PC-3 (cell line): Measurements from ENCODE around the gene COMMD8. TPM values are rescaled to one million over a fixed set of nuclear protein-coding genes. Genes with fewer than 3 reads are reported as not detected.

ENCODE experiments used
- ATAC-seq: fragments of 200-7000 bp; cut with Tn5 transposase; 2 replicates; pipeline ENCODE4 v1.9.1; 2020; ENCODE audit warnings: mild to moderate bottlenecking, moderate library complexity
- BruUV-seq: library from RNA; stranded (reverse); fragments of 400-500 nt; replicated peaks from 2 replicates; lab custom pipeline; 2021; lab: Mats Ljungman, UMichigan
- CTCF ChIA-PET: fragments of 300-600 bp; sonication (Branson Sonifier 250); formaldehyde crosslinking; loops from one replicate; lab custom pipeline; 2022; ENCODE audit warnings: antibody characterized with exemption; lab: Charles Lee
- POLR2A ChIA-PET: fragments of 300-600 bp; sonication (Branson Sonifier 250); formaldehyde crosslinking; loops from one replicate; lab custom pipeline; 2022; ENCODE audit warnings: antibody characterized with exemption; ENCODE audit not compliant: unreplicated experiment; lab: Charles Lee
- DNase-seq: peaks from one replicate; pipeline ENCODE4 v3.0.0-alpha.2; 2015
- H2AFZ ChIP-seq: fragments of 300-600 bp; sonication (generic); 2 replicates; pipeline ENCODE4 v1.6.0; 2016; ENCODE audit warnings: antibody characterized with exemption, low read length
- H3F3A ChIP-seq: fragments of 300-600 bp; sonication (generic); one replicate; pipeline ENCODE4 v1.6.0; 2017; ENCODE audit warnings: antibody characterized with exemption, low read length, control low read depth, mild to moderate bottlenecking; ENCODE audit not compliant: unreplicated experiment
- H3K27ac ChIP-seq: fragments of 300-600 bp; sonication (generic); 2 replicates; pipeline ENCODE4 v1.5.1; 2016; ENCODE audit warnings: mild to moderate bottlenecking, low read length
- H3K27me3 ChIP-seq: fragments of 300-600 bp; sonication (generic); 2 replicates; pipeline ENCODE4 v1.6.1; 2016; ENCODE audit warnings: low read length, mixed read lengths
- H3K36me3 ChIP-seq: fragments of 300-600 bp; sonication (generic); 2 replicates; pipeline ENCODE4 v1.6.1; 2016; ENCODE audit warnings: low read depth, mixed run types, low read length, mixed read lengths
- H3K4me1 ChIP-seq: fragments of 300-600 bp; sonication (generic); 2 replicates; pipeline ENCODE4 v1.5.1; 2016; ENCODE audit warnings: low read length; ENCODE audit not compliant: insufficient read depth
- H3K4me2 ChIP-seq: fragments of 300-600 bp; sonication (generic); 2 replicates; pipeline ENCODE4 v1.6.0; 2016; ENCODE audit warnings: low read length
- H3K4me3 ChIP-seq: fragments of 300-600 bp; sonication (generic); 2 replicates; pipeline ENCODE4 v1.5.1; 2016; ENCODE audit warnings: mild to moderate bottlenecking, low read length, mixed read lengths
- H3K79me2 ChIP-seq: fragments of 300-600 bp; sonication (generic); 2 replicates; pipeline ENCODE4 v1.6.1; 2017; ENCODE audit warnings: low read length, mixed read lengths
- H3K9ac ChIP-seq: fragments of 300-600 bp; sonication (generic); 2 replicates; pipeline ENCODE4 v1.6.0; 2016; ENCODE audit warnings: mild to moderate bottlenecking, low read length
- H3K9me2 ChIP-seq: fragments of 300-600 bp; sonication (generic); replicated peaks from 2 replicates; pipeline ENCODE4 v1.6.1; 2016; ENCODE audit warnings: mixed run types, low read length, mixed read lengths
- H3K9me3 ChIP-seq: fragments of 300-600 bp; sonication (generic); 2 replicates; pipeline ENCODE4 v1.6.1; 2016; ENCODE audit warnings: low read length, mixed read lengths
- H4K20me1 ChIP-seq: fragments of 300-600 bp; sonication (generic); 2 replicates; pipeline ENCODE4 v1.6.1; 2016; ENCODE audit warnings: low read length, mixed read lengths
- CTCF ChIP-seq: fragments of 300-600 bp; sonication (generic); conservative IDR thresholded peaks from 2 replicates; pipeline ENCODE4 v1.5.1; 2017; ENCODE audit warnings: antibody characterized with exemption, low read depth, mild to moderate bottlenecking, low read length
- EZH2 ChIP-seq: fragments of 300-600 bp; sonication (generic); IDR thresholded peaks from one replicate; pipeline ENCODE4 v1.6.1; 2017; ENCODE audit warnings: antibody characterized with exemption, mild to moderate bottlenecking, low read length; ENCODE audit not compliant: unreplicated experiment
- EZH2phosphoT487 ChIP-seq: fragments of 300-600 bp; sonication (generic); IDR thresholded peaks from 2 replicates; pipeline ENCODE4 v1.6.1; 2018; ENCODE audit warnings: mild to moderate bottlenecking, antibody characterized with exemption, low read length, borderline replicate concordance
- intact Hi-C: fragments of 100-400 bp; cut with micrococcal nuclease; formaldehyde crosslinking; loops from 2 replicates; pipeline ENCODE4 v1.9.0; 2023
- total RNA-seq: library from RNA; depleted of rRNA; stranded (reverse); fragments of >200 nt; gene quantifications from 2 replicates; pipeline ENCODE4 v1.2.3, GENCODE V29; 2014

Gene COMMD8
- total RNA-seq, 1 experiment from 2014 or later, result 9.5 TPM

DNA sequence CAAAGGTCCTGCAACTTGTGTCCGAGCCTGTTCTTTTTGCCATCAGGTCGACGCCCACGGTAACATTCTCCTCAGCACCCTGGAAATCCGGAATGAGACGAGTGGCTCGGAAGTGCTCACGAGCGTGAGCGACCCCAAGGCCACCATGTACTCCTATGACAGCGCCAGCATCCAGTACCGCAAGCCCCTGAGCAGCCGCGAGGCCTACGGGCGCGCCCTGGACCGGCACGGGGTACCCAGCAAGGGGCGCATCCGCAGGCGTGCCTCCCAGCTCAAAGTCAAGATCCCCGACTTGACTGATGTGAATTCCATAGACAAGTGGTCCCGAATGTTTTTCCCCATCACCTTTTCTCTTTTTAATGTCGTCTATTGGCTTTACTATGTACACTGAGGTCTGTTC, 37.9 kb downstream of the COMMD8 start:
- Histone ChIP-seq H3K27ac (no peak overlapping the region), H3K9ac (no peak overlapping the region), H3K79me2 (no peaks in the 10 kb centered on the region), H4K20me1 (no peaks in the 10 kb centered on the region), H3F3A (no peaks in the 10 kb centered on the region), H3K27me3 (peaks cover 8% of the 10 kb centered on the region; the same call in 1 of the 2 replicates), H3K4me2 (no peak overlapping the region), H3K9me2 (no peaks in the 10 kb centered on the region), H3K36me3 (no peaks in the 10 kb centered on the region), H3K4me1 (no peaks in the 10 kb centered on the region), H3K9me3 (no peaks in the 10 kb centered on the region), H3K4me3 (no peak overlapping the region), H2AFZ (no peak overlapping the region)
- intact Hi-C loops, result no loop called here
- BruUV-seq, result no TSS peak
- ATAC-seq, result no peak
- no peak for TF ChIP-seq CTCF
- TF ChIP-seq EZH2, result no peak
- TF ChIP-seq EZH2phosphoT487, result no peak
- CTCF ChIA-PET, result no interaction called here
- no peak for DNase-seq
- POLR2A ChIA-PET, result no interaction called here

GRCh38 chr4:47419296-47419695, 44.2 kb downstream of the COMMD8 start:
- H3K27ac ChIP-seq, result no peak overlapping the region
- DNase-seq, result no peak
- no peaks in the 10 kb centered on the region for H3K9me3 ChIP-seq
- H3K9ac ChIP-seq, result no peak overlapping the region
- no peaks in the 10 kb centered on the region for H4K20me1 ChIP-seq
- ChIA-PET CTCF (no interaction called here), POLR2A (no interaction called here)
- intact Hi-C loops, result no loop called here
- H3K79me2 ChIP-seq, result no peaks in the 10 kb centered on the region
- no peak overlapping the region for H2AFZ ChIP-seq
- H3K36me3 ChIP-seq, result no peaks in the 10 kb centered on the region
- no peak overlapping the region for H3K4me2 ChIP-seq
- no peak overlapping the region for H3K4me3 ChIP-seq
- no TSS peak for BruUV-seq
- H3F3A ChIP-seq, result no peaks in the 10 kb centered on the region
- H3K27me3 ChIP-seq, result peaks cover 18% of the 10 kb centered on the region
- no peaks in the 10 kb centered on the region for H3K9me2 ChIP-seq
- TF ChIP-seq CTCF (no peak), EZH2phosphoT487 (no peak), EZH2 (no peak)
- no peaks in the 10 kb centered on the region for H3K4me1 ChIP-seq
- no peak for ATAC-seq

- TF ChIP-seq EZH2phosphoT487, result no peak
- no peak for TF ChIP-seq CTCF
- no peak for TF ChIP-seq EZH2
- Histone ChIP-seq H3K36me3 (no peaks in the 10 kb centered on the region), H3K4me3 (no peak overlapping the region), H3K9ac (no peak overlapping the region), H2AFZ (no peak overlapping the region), H3K27ac (no peak overlapping the region), H3K4me1 (no peaks in the 10 kb centered on the region), H3F3A (no peaks in the 10 kb centered on the region), H3K79me2 (no peaks in the 10 kb centered on the region), H3K4me2 (no peak overlapping the region), H4K20me1 (no peaks in the 10 kb centered on the region), H3K9me2 (no peaks in the 10 kb centered on the region), H3K9me3 (no peaks in the 10 kb centered on the region), H3K27me3 (peaks cover 18% of the 10 kb centered on the region)
- ChIA-PET POLR2A (no interaction called here), CTCF (no interaction called here)
- ATAC-seq (no peak), DNase-seq (no peak)
- no TSS peak for BruUV-seq
- intact Hi-C loops, result no loop called here
Measured at GRCh38 chr4:47418147-47418546, 45.4 kb downstream of the COMMD8 start.
